ENCODE results near the gene ZCCHC14.

DNA sequence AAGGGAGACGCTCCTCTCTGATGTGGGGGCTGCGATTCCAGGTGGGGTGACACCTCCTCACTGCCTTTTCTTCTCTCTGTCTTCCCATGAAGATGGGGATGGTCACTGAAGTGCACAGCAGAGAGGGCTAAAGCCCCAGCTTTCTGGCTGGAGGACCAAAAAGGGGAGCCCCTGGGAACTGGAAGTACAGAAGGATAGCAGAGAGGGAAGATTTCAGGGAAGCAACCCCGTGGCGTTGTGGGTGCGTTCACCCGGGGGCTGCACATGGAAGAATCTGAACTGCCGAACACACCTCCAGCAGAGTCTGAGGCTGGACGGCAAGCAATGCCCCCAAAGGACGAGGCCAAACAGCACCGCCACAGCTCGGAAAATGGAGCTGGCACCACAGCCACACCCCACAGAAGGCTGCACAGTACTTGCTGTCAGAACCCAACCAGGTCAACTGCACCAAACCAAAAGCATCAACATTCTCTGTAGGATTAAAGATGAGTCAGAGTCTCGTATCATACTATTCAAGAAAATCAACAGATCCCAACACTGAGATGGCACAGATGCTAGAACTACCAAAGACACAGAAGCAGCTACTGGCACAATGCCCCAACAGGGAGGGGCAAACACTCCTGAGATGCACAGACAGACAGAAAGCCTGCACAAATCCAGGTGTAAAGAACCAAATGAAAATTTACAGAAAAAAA is 50.8 kb downstream of the ZCCHC14 start:
- TF ChIP-seq, protein P1, sequence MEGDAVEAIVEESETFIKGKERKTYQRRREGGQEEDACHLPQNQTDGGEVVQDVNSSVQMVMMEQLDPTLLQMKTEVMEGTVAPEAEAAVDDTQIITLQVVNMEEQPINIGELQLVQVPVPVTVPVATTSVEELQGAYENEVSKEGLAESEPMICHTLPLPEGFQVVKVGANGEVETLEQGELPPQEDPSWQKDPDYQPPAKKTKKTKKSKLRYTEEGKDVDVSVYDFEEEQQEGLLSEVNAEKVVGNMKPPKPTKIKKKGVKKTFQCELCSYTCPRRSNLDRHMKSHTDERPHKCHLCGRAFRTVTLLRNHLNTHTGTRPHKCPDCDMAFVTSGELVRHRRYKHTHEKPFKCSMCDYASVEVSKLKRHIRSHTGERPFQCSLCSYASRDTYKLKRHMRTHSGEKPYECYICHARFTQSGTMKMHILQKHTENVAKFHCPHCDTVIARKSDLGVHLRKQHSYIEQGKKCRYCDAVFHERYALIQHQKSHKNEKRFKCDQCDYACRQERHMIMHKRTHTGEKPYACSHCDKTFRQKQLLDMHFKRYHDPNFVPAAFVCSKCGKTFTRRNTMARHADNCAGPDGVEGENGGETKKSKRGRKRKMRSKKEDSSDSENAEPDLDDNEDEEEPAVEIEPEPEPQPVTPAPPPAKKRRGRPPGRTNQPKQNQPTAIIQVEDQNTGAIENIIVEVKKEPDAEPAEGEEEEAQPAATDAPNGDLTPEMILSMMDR (IDR thresholded peaks at IDR 0.05 in 2 of 3, conservative IDR thresholded peaks at IDR 0.05 in 1 of 3; ENCODE audit: control insufficient read depth in 2 of 3, extremely low read depth in 1 of 3, insufficient read depth in 1 of 3, low read depth in 3 of 3, low read length in 3 of 3) = no peak
- TF ChIP-seq CHD2 (IDR thresholded peaks at IDR 0.05; ENCODE audit: borderline replicate concordance, low read depth, low read length) (no peak), SREBF2 (IDR thresholded peaks at IDR 0.05; ENCODE audit: low read length) (no peak), BCL11A (IDR thresholded peaks at IDR 0.05; ENCODE audit: low read depth, low read length) (no peak), ZNF274 (IDR thresholded peaks at IDR 0.05; ENCODE audit: insufficient read depth, insufficient read length) (no peak), NRF1 (conservative IDR thresholded peaks at IDR 0.05; ENCODE audit: low read depth, low read length) (no peak), EP300 (IDR thresholded peaks at IDR 0.05; ENCODE audit: borderline replicate concordance in 1 of 2, control insufficient read depth in 1 of 2, low read depth in 2 of 2, low read length in 2 of 2) (no peak), TBL1XR1 (IDR thresholded peaks at IDR 0.05; ENCODE audit: low read depth, low read length) (no peak)
- TF ChIP-seq, protein P2, sequence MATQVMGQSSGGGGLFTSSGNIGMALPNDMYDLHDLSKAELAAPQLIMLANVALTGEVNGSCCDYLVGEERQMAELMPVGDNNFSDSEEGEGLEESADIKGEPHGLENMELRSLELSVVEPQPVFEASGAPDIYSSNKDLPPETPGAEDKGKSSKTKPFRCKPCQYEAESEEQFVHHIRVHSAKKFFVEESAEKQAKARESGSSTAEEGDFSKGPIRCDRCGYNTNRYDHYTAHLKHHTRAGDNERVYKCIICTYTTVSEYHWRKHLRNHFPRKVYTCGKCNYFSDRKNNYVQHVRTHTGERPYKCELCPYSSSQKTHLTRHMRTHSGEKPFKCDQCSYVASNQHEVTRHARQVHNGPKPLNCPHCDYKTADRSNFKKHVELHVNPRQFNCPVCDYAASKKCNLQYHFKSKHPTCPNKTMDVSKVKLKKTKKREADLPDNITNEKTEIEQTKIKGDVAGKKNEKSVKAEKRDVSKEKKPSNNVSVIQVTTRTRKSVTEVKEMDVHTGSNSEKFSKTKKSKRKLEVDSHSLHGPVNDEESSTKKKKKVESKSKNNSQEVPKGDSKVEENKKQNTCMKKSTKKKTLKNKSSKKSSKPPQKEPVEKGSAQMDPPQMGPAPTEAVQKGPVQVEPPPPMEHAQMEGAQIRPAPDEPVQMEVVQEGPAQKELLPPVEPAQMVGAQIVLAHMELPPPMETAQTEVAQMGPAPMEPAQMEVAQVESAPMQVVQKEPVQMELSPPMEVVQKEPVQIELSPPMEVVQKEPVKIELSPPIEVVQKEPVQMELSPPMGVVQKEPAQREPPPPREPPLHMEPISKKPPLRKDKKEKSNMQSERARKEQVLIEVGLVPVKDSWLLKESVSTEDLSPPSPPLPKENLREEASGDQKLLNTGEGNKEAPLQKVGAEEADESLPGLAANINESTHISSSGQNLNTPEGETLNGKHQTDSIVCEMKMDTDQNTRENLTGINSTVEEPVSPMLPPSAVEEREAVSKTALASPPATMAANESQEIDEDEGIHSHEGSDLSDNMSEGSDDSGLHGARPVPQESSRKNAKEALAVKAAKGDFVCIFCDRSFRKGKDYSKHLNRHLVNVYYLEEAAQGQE (IDR thresholded peaks at IDR 0.05; ENCODE audit: low read depth, low read length) = no peak
